GM21723 (cell line): ENCODE data around the gene MYO1E.
"Not testable (repeated sequence)": the region's sequence is repeated elsewhere in the genome, so short reads cannot be mapped to it uniquely, and the experiment has no call there.

ENCODE experiments used
- ATAC-seq: cut with Tn5 transposase; IDR thresholded peaks from one replicate; pipeline ENCODE4 v1.9.1; 2021; ENCODE audit warnings: mild to moderate bottlenecking, moderate library complexity; ENCODE audit not compliant: unreplicated experiment

Gene MYO1E

GRCh38 chr15:59152694-59153450 is 219.8 kb downstream of the MYO1E start:
- no peak for ATAC-seq

- no peak for ATAC-seq
Observed at GRCh38 chr15:59150185-59150584, 222.5 kb downstream of the MYO1E start.

- ATAC-seq: no peak
Observed at GRCh38 chr15:59148153-59148833, 224.4 kb downstream of the MYO1E start.

GRCh38 chr15:59147666-59148065 is 225.0 kb downstream of the MYO1E start:
- ATAC-seq: no peak

DNA sequence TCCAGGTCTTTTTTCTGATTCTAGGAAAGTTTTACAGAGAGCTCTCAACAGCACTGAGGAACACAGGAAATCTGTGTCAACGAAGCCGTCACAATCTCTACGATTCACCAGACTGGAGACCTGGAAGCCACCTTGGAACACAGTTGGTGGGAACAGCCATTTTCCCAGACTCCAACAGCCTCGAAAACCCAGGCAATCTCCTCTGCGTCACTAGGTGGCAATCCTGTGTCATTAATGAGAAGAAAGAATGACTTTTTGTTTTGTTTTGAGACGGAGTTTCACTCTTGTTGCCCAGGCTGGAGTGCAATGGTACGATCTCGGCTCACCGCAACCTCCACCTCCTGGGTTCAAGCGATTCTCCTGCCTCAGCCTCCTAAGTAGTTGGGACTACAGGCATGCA is 228.1 kb downstream of the MYO1E start:
- not testable (repeated sequence) for ATAC-seq

DNA sequence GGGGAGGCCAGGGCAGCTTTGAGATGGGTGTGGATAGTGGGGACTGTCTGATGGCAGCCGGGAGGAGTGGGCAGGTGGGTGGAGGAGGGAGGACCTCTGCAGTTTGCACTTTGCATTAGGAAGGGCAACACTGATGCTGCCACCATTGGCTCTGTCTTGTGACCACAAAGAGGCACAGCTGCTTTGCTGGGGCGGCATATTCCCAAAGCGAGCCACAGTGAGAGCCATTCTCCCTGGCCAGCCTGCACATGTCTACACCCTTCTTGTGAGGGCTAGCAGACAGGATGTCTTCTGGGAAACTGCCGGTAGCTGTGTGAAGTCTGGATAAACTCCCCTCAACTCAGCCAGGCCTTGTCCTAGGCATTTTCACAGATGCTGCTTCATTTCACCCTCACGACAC is 229.4 kb downstream of the MYO1E start:
- ATAC-seq: no peak

GRCh38 chr15:59140422-59141226 is 232.0 kb downstream of the MYO1E start:
- ATAC-seq: no peak

DNA sequence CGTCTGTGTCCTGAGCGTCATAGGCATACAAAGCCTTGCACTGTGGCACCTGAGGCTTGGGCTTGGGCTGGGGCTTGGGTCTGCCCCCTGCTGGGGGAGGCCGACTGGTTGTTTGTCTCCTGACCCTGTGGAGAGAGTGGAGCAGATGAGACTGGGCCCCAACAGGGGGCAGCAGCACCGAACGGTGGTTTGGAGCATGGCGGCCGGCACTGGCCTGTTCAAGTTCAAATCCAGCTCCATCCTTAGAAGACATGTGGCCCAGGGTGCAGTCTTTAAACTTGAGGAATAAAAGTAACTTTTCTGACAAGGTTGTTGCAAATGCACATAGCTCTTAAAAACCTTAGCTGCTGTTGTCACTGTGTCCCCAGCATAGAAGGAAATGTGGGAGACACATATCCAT is 234.4 kb downstream of the MYO1E start:
- no peak for ATAC-seq

DNA sequence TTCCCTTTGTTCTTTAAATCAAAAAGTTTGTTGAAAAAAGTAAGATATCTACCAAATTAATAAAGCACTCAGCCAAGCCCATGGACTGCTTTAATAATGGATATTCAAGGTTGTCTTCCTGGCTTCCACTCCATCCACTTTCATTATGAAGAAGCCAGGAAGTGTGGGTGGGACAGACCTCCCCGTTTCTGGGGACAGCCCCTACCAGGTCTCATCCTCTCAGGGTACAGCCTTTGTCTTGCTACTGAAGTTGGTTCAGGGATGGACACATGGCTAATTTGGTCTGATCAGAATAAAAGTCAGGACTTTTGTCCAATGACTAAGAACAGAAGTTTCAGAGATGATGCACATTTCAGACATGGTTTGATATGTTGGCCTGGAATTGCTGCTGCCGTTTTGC is 235.1 kb downstream of the MYO1E start:
- ATAC-seq: no peak

DNA sequence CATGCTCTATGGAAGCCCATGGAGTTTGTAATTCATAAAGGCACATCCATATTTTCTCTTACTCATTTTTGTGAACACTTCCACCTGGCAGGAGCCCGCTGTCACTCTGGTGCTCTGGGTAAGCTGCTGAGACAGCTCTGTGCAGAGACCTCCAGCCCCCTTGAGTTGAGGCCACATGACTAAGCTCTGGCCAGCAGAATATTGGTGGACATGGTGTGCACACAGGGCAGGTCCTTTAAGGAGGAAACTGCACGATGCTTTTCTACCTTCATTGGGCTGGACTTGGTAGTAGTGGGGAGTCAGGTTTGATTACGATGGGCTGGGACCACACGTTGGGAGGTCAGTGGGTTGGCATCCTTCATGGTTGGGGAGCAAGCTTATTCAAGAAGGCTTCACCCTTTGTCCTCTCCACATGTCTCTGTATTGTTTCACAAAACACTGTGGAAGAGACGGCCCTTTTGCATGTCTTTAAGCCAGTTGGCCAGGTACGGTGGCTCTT is 238.7 kb downstream of the MYO1E start:
- no peak for ATAC-seq

DNA sequence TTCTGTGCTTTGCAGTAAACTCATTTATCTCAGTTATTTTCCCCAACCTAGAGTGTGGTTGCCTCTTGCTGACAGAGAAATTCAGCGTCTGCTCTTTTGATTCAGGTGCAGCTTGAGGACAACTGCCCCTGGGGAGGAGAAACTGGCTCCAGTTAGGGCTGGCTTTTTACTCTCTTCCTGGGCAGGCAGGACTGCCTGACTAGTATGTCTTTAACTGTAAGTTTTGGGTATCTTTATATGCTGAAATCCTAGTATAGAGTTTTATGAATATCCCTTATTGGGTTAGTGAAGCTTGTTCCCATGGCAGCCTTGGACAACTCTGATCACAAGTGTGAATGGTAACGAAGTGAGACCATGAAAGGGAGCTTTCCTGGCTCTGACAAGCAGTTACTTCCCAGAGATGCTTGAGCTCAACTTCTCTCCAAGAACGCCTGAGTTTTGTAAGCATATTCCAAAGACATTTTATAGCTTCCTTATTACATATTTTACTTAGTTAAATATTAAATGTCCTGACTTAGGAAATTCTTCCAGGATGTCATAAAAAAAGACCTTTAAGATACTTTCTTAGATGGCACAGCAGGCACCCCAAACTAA is 240.6 kb downstream of the MYO1E start:
- ATAC-seq: no peak

DNA sequence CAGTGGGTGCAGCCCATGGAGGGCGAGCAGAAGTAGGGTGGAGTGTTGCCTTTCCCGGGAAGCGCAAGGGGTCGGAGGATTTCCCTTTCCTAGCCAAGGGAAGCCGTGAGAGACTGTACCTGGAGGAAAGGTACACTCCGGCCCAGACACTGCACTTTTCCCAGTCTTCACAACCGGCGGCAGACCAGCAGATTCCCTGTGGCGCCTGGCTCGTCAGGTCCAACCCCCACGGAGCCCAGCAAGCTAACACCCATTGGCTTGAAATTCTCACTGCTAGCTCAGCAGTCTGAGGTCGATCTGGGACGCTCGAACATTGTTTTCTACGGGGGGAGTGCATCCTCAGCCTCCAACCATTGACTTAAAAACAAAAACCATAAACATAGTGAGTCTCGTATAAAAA is 241.2 kb downstream of the MYO1E start:
- no peak for ATAC-seq

- not testable (repeated sequence) for ATAC-seq
Observed at GRCh38 chr15:59127255-59127654, 245.4 kb downstream of the MYO1E start.

GRCh38 chr15:59125683-59126082 is 247.0 kb downstream of the MYO1E start:
- not testable (repeated sequence) for ATAC-seq

- ATAC-seq: no peak
Observed at GRCh38 chr15:59124261-59124660, 248.4 kb downstream of the MYO1E start.

DNA sequence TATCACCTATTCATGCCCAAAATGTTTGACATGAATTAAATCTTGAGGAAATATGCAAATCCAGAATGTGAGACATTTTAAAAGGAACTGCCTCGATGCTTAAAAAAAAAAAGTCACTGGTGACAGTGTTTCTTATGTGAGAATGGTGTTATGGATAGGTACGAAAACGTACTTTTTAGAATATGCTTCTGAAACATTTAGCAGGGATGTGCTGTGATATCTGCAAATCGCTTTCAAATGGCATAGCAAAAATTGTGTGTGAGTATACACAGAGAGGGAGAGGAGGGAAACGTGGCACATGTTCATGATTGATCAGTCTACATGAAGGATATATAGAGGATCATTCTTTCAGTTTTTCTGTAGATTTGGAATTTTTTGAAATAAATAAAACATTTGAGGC is 251.7 kb downstream of the MYO1E start:
- no peak for ATAC-seq

GRCh38 chr15:59119625-59120024 is 253.0 kb downstream of the MYO1E start:
- no peak for ATAC-seq

GRCh38 chr15:59116771-59117170 is 255.9 kb downstream of the MYO1E start:
- ATAC-seq: no peak

DNA sequence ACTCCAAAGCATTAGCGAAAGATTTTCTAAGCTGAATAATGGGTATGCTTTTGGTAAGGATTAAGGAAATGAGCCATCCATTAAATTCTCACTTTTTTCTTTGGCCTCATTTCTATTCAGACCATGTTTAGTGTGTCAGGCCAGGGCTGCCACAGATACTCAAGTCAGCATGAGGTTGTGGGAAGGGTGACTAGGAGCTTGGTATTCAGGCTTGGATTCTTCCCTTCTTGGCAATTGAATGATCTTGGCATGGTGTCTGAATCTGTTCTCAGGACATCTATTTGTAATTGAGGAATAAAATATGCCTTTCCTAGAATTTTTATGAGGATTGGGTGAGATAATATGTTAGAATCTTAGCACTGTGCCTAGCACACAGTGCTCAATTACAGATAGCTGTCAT is 256.5 kb downstream of the MYO1E start:
- ATAC-seq: no peak

DNA sequence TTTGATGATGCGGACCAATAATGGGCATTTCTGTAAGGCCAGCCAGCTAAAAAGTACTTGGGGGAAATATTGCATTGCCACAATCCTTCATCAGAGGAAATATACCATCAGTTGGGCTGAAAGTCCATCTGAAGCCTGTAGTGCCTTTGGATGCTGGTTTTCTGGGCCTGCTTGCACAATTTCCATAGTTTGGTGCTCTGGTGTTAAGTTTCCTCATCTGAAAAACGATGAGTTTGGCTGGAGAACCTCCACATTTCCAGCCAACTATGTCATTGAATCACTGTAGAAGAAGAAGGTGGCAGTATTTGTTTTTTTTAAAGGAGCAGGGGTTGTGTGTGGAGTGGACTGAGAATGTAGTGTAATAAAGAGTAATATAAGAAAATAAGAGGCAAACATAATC is 257.6 kb downstream of the MYO1E start:
- ATAC-seq: no peak

DNA sequence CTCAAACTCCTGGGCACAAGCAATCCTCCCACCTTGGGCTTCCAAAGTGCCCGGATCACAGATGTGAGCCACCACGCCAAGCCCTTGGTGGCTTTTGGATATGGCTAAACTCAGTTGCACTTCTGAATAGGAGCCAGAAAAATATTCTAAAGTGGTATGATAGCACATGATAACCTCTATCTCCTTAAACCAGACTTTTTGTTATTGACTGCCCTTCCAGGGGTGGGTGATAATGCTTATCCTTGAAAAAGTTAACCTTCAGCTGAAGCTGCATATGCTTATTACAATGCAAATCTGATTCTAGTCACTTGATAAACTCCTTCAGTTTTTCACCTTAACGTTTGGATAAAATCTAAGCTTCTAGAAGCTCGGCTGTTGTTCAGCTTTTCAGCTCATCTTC is 261.4 kb downstream of the MYO1E start:
- ATAC-seq: no peak
